NCI-H2196 (cell line): ENCODE data around the gene ALPG.
"Not testable (repeated sequence)": the region's sequence is repeated elsewhere in the genome, so short reads cannot be mapped to it uniquely, and the experiment has no call there.

Experiments
- DNase-seq: peaks from one replicate; lab custom pipeline; 2025; ENCODE audit not compliant: unreplicated experiment; lab: John Stamatoyannopoulos, UW

The ALPG gene

GRCh38 chr2:232394431-232394830 is 12.2 kb upstream of the ALPG start:
- DNase-seq = not testable (repeated sequence)

GRCh38 chr2:232395586-232395985 is 11.1 kb upstream of the ALPG start:
- no peak for DNase-seq

- no peak for DNase-seq
These were observed 10.0 kb upstream of the ALPG start for GRCh38 chr2:232396683-232397082.

GRCh38 chr2:232398293-232399034 is 8.2 kb upstream of the ALPG start:
- no peak for DNase-seq

- peak; percentile 18 for DNase-seq
These were observed 6.2 kb upstream of the ALPG start for GRCh38 chr2:232400256-232401015.

GRCh38 chr2:232402518-232402917 is 4.1 kb upstream of the ALPG start:
- no peak for DNase-seq

- DNase-seq = no peak
These were observed 617 bp upstream of the ALPG start for GRCh38 chr2:232405943-232406510.

- not testable (repeated sequence) for DNase-seq
These were observed 945 bp downstream of the ALPG start for GRCh38 chr2:232407428-232408150.

GRCh38 chr2:232408269-232408668 is 1.6 kb downstream of the ALPG start:
- not testable (repeated sequence) for DNase-seq

GRCh38 chr2:232409617-232410016 is 3.0 kb downstream of the ALPG start:
- not testable (repeated sequence) for DNase-seq

- DNase-seq = no peak
These were observed 3.7 kb downstream of the ALPG start for GRCh38 chr2:232410238-232410900.

GRCh38 chr2:232411901-232412629 is 5.4 kb downstream of the ALPG start:
- no peak for DNase-seq

GRCh38 chr2:232412986-232413385 is 6.3 kb downstream of the ALPG start:
- DNase-seq = no peak

GRCh38 chr2:232415138-232415690 is 8.6 kb downstream of the ALPG start:
- DNase-seq = no peak

GRCh38 chr2:232415736-232416520 is 9.3 kb downstream of the ALPG start:
- DNase-seq = no peak

- no peak for DNase-seq
These were observed 10.2 kb downstream of the ALPG start for GRCh38 chr2:232416521-232417470.

- no peak for DNase-seq
These were observed 10.8 kb downstream of the ALPG start for GRCh38 chr2:232417489-232417888.

GRCh38 chr2:232418056-232418455 is 11.4 kb downstream of the ALPG start:
- DNase-seq = no peak
